Testis (tissue), 3 donors: ENCODE data around the gene PIP4K2A. TPM values are rescaled to one million over a fixed set of nuclear protein-coding genes. Genes with fewer than 3 reads are reported as not detected.
A peak's percentile ranks its signal among the peaks of the same experiment; 100 is the strongest.
"Not testable (repeated sequence)": the region's sequence is repeated elsewhere in the genome, so short reads cannot be mapped to it uniquely, and the experiment has no call there.

Experiments used
- DNase-seq: peaks from one replicate; pipeline ENCODE4 v3.0.0-alpha.2; 2019
- H3K27ac ChIP-seq, 2 donors: fragments of 200-600 bp; sonication (generic); one replicate each; pipeline ENCODE4 v1.5.1; 2019
- H3K27me3 ChIP-seq: fragments of 200-600 bp; sonication (generic); one replicate; pipeline ENCODE4 v1.5.1; 2019
- H3K36me3 ChIP-seq: fragments of 200-600 bp; sonication (generic); one replicate; pipeline ENCODE4 v1.5.1; 2017; ENCODE audit warnings: low read depth; ENCODE audit errors: missing control alignments
- H3K4me1 ChIP-seq: fragments of 200-600 bp; sonication (generic); one replicate; pipeline ENCODE4 v1.5.1; 2019
- H3K4me3 ChIP-seq, 2 donors: fragments of 200-600 bp; sonication (generic); one replicate each; pipeline ENCODE4 v1.5.1; 2017 to 2019
- H3K9me3 ChIP-seq: fragments of 200-600 bp; sonication (generic); one replicate; pipeline ENCODE4 v1.5.1; 2017
- POLR2A ChIP-seq: fragments of 450-650 bp; IDR thresholded peaks from one replicate; pipeline ENCODE4 v1.6.1; 2017; ENCODE audit warnings: antibody characterized with exemption, mild to moderate bottlenecking, moderate library complexity
- WGBS, 2 donors: methylation state at CpG; one replicate each; pipeline ENCODE4 v1.1.5; 2018; 5-methylcytosine and 5-hydroxymethylcytosine counted together
- intact Hi-C: fragments of 100-400 bp; cut with DNase I; formaldehyde crosslinking; loops from one replicate; pipeline ENCODE4 v1.15.1; 2023; ENCODE audit warnings: low total_unique reads
- polyA plus RNA-seq: library from polyadenylated mRNA; stranded (reverse); fragments of 350-450 nt; fragmentation: Illumina TruSeq; extraction: RNeasy Lipid Tissue Mini Kit (QIAGEN cat#74804); gene quantifications from one replicate; pipeline ENCODE4 v1.2.3, GENCODE V29; 2014; ENCODE audit warnings: low read depth, low replicate concordance; ENCODE audit not compliant: insufficient read depth
- total RNA-seq, 2 donors: library from RNA; depleted of rRNA; stranded (reverse); fragments of >200 nt; gene quantifications; one replicate each; pipeline ENCODE4 v1.2.3, GENCODE V29; 2016
- TF ChIP-seq, protein P1 (sequence below), 3 experiments: fragments of 450-650 bp in 2 of 3; fragments of 200-600 bp in 1 of 3; sonication (generic) in 1 of 3; IDR thresholded peaks; one replicate each; pipeline ENCODE4 v1.5.1; 2016 to 2019; ENCODE audit warnings: antibody characterized with exemption in 3 of 3, mild to moderate bottlenecking in 2 of 3, moderate library complexity in 1 of 3

Gene PIP4K2A
- total and polyA plus RNA-seq, 3 donors from 2014 or later: 12.6 to 26.0 (median 15.8) TPM

DNA sequence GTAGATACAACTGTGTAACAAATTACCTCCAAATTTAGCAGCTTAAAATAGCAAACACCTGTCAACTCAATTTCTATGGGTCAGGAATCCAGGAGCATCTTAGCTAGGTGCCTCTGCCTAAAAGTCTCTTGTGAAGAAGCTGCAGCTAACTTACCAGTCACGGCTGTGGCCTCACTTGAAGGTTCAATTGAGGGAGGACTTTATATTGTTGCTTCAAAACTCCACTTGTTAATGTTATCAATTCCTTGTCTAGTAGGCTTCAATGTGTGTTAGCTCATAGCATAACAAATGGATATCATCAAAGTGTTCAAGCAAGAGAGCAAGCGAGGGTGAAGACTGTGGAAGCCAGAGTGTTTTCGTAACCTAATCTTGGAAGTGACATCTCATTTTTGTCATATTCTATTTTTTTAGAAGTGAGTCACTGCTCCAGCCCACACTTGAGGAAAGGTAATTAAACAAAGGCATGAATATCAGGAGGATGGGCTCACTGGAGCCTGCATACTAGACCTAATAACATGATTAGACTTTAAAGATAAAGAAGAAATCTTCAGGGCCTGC, 196.1 kb downstream of the PIP4K2A start:
- Histone ChIP-seq H3K4me3 (no peak overlapping the region), H3K36me3 (no peaks in the 10 kb centered on the region), H3K9me3 (no peaks in the 10 kb centered on the region), H3K4me1 (no peaks in the 10 kb centered on the region), H3K27me3 (no peaks in the 10 kb centered on the region), H3K27ac (no peak overlapping the region)
- intact Hi-C loops: no loop called here
- 65 to 86% methylated on average over 3 of the region's 3 CpGs for WGBS, 2 donors
- TF ChIP-seq POLR2A: no peak
- TF ChIP-seq, protein P1, sequence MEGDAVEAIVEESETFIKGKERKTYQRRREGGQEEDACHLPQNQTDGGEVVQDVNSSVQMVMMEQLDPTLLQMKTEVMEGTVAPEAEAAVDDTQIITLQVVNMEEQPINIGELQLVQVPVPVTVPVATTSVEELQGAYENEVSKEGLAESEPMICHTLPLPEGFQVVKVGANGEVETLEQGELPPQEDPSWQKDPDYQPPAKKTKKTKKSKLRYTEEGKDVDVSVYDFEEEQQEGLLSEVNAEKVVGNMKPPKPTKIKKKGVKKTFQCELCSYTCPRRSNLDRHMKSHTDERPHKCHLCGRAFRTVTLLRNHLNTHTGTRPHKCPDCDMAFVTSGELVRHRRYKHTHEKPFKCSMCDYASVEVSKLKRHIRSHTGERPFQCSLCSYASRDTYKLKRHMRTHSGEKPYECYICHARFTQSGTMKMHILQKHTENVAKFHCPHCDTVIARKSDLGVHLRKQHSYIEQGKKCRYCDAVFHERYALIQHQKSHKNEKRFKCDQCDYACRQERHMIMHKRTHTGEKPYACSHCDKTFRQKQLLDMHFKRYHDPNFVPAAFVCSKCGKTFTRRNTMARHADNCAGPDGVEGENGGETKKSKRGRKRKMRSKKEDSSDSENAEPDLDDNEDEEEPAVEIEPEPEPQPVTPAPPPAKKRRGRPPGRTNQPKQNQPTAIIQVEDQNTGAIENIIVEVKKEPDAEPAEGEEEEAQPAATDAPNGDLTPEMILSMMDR (IDR thresholded peaks at IDR 0.05): no peak
- DNase-seq: no peak

DNA sequence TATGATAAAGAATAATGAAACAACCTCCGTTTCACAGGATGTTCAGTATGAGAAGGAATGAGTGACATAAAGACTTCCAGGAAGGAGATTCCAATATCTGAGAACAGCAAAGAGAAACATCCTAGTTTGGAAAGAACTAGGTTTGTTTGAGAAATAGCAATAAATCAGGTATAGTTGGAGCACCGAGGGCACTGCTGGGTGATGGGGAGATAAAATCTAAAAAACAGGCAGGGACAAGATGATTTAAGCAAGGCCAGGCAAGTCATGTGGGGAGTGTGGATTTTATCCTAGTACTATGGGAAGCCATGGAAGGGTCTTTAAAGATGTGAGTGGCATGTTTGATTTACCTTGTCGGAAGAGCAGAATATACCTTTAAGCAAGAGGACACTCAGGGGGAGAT, 199.4 kb downstream of the PIP4K2A start:
- intact Hi-C loops: no loop called here
- Histone ChIP-seq H3K36me3 (no peaks in the 10 kb centered on the region), H3K27me3 (no peaks in the 10 kb centered on the region), H3K9me3 (no peaks in the 10 kb centered on the region), H3K4me1 (no peaks in the 10 kb centered on the region), H3K27ac (no peak overlapping the region), H3K4me3 (no peak overlapping the region)
- WGBS, 2 donors: 64 to 71% methylated on average over 3 of the region's 3 CpGs
- no peak for DNase-seq
- TF ChIP-seq, protein P1 (IDR thresholded peaks at IDR 0.05): no peak
- TF ChIP-seq POLR2A: no peak

DNA sequence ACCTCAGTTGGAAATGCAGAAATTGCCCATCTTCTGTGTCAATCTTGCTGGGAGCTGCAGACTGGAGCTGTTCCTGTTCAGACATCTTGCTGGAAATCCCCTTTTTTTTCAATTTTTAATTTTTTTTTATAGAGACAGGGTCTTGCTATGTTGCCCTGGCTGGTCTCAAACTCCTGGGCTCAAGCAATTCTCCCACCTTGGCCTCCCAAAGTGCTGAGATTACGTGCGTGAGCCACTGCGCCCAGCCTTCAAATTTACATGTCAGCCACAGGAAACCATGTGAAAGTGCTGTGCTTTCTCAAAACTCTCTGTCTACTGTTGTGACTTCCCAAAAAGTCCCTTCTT, 200.0 kb downstream of the PIP4K2A start:
- H3K4me3 ChIP-seq, intact Hi-C loops, H3K27ac ChIP-seq, H3K9me3 ChIP-seq, H3K27me3 ChIP-seq, DNase-seq, H3K4me1 ChIP-seq, H3K36me3 ChIP-seq: not testable (repeated sequence)
- 90 to 97% methylated on average over 3 of the region's 3 CpGs for WGBS, 2 donors

DNA sequence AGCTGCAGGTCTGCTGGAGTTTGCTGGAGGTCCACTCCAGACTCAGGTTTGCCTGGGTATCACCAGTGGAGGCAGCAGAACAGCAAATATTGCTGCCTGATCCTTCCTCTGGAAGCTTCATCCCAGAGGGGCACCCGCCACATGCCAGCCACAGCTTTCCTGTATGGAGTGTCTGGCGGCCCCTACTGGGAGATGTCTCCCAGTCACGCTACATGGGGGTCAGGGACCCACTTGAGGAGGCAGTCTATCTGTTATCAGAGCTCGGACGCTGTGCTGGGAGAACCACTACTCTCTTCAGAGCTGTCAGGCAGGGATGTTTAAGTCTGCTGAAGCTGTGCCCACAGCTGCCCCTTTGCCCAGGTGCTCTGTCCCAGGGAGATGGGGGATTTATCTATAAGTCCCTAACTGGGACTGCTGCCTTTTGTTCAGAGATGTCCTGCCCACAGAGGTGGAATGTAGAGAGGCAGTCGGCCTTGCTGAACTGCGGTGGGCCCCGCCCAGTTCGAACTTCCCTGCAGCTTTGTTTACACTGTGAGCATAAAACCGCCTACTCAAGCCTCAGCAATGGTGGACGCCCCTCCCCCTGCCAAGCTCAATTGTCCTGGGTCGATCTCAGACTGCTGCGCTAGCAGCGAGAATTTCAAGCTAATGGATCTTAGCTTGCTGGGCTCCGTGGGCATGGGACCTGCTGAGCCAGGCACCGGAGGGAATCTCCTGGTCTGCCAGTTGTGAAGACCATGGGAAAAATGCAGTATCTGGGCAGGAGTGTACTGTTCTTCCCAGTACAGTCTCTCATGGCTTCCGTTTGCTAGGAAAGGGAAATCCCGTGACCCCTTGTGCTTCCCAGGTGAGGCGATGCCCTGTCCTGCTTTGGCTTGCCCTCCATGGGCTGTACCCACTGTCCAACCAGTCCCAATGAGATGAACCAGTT, 200.6 kb downstream of the PIP4K2A start:
- H3K27me3 ChIP-seq, intact Hi-C loops, H3K36me3 ChIP-seq, H3K4me1 ChIP-seq, H3K4me3 ChIP-seq, H3K27ac ChIP-seq, H3K9me3 ChIP-seq: not testable (repeated sequence)
- DNase-seq: peak; percentile 21
- 48 to 66% methylated on average over 17 to 19 of the region's 19 CpGs for WGBS, 2 donors

- 90 to 91% methylated on average over 5 of the region's 5 CpGs for WGBS, 2 donors
- H3K27ac ChIP-seq, H3K9me3 ChIP-seq, DNase-seq, H3K4me1 ChIP-seq, H3K4me3 ChIP-seq, H3K36me3 ChIP-seq, H3K27me3 ChIP-seq, intact Hi-C loops: not testable (repeated sequence)
Observed at GRCh38 chr10:22512015-22512414, 202.4 kb downstream of the PIP4K2A start.

GRCh38 chr10:22508214-22508613, 206.2 kb downstream of the PIP4K2A start:
- H3K36me3 ChIP-seq, H3K4me1 ChIP-seq, H3K4me3 ChIP-seq, H3K9me3 ChIP-seq, H3K27me3 ChIP-seq, DNase-seq, H3K27ac ChIP-seq, intact Hi-C loops: not testable (repeated sequence)
- 97 to 100% methylated on average over 2 of the region's 2 CpGs for WGBS, 2 donors
